K562 (cell line): ENCODE measurements around the gene ZCCHC24. TPM values are rescaled to one million over a fixed set of nuclear protein-coding genes. Genes with fewer than 3 reads are reported as not detected.

Experiments
- ATAC-seq: fragments of 200-7000 bp; cut with Tn5 transposase; 3 replicates; pipeline ENCODE4 v1.9.1; 2020; ENCODE audit warnings: moderate library complexity
- BruUV-seq: library from RNA; stranded (reverse); fragments of 400-500 nt; replicated peaks from 2 replicates; lab custom pipeline; 2021; lab: Mats Ljungman, UMichigan
- CTCF ChIA-PET: fragments of 300-600 bp; formaldehyde crosslinking; extraction: SDS; loops from one replicate; lab custom pipeline; 2021; ENCODE audit warnings: low intra/inter-chr PET ratio; lab: Yijun Ruan, JAX
- POLR2A ChIA-PET: fragments of 300-600, 350-650 bp; sonication (Branson Sonifier 250); formaldehyde crosslinking; extraction: SDS; loops from one replicate; lab custom pipeline; 2021; ENCODE audit warnings: antibody characterized with exemption, inconsistent platforms; lab: Yijun Ruan, JAX
- DNase-seq, 4 experiments: peaks; one replicate each; pipeline versions ENCODE4 v3.0.0 to v3.0.0-alpha.2; 2011 to 2018; ENCODE audit warnings: low spot score in 3 of 4, mixed read lengths in 3 of 4; ENCODE audit errors: extremely low read depth in 1 of 4
- FAIRE-seq: peaks from 2 replicates; lab custom pipeline; 2011; peaks lifted over from hg19 to GRCh38; lab: Jason Lieb, UNC
- H2AFZ ChIP-seq: 2 replicates; pipeline ENCODE4 v1.6.0; 2011; ENCODE audit warnings: low read depth, low read length, control low read depth, inconsistent platforms
- H3K27ac ChIP-seq: fragments of 200-600 bp; 3 replicates; pipeline ENCODE4 v1.8.0; 2011; ENCODE audit warnings: low read depth, mild to moderate bottlenecking, control low read depth, inconsistent platforms, low read length, moderate library complexity, mixed read lengths; ENCODE audit errors: extremely low read depth
- H3K27me3 ChIP-seq, 2 experiments: fragments of 300-600 bp in 1 of 2; 2 replicates in 1 of 2; 3 replicates in 1 of 2; pipeline versions ENCODE4 v1.6.0 to v1.8.0; 2011; ENCODE audit warnings: inconsistent platforms in 2 of 2, low read length in 2 of 2, mild to moderate bottlenecking in 1 of 2, mixed read lengths in 1 of 2, moderate library complexity in 1 of 2; ENCODE audit not compliant: control insufficient read depth in 2 of 2, insufficient read depth in 2 of 2
- H3K36me3 ChIP-seq: fragments of 300-600 bp; 3 replicates; pipeline ENCODE4 v1.8.0; 2011; ENCODE audit warnings: mild to moderate bottlenecking, low read length, inconsistent platforms; ENCODE audit not compliant: control insufficient read depth, insufficient read depth
- H3K4me1 ChIP-seq, 2 experiments: fragments of 200-600 bp in 1 of 2; replicated peaks in 1 of 2; 2 replicates in 1 of 2; 3 replicates in 1 of 2; pipeline versions ENCODE4 v1.5.1 to v1.8.0; 2011; ENCODE audit warnings: inconsistent platforms in 2 of 2, low read length in 2 of 2, mild to moderate bottlenecking in 1 of 2, mixed read lengths in 1 of 2, moderate library complexity in 1 of 2; ENCODE audit not compliant: control insufficient read depth in 2 of 2, insufficient read depth in 2 of 2
- H3K4me2 ChIP-seq: 2 replicates; pipeline ENCODE4 v1.6.1; 2011; ENCODE audit warnings: low read length, control low read depth, inconsistent platforms, mixed read lengths; ENCODE audit not compliant: insufficient read depth
- H3K4me3 ChIP-seq: fragments of 200-600 bp; sonication (generic), shearing (Covaris generic); 2 replicates; pipeline ENCODE4 v1.5.1; 2016; ENCODE audit warnings: control low read depth, inconsistent platforms
- H3K79me2 ChIP-seq: fragments of 200-600 bp; 3 replicates; pipeline ENCODE4 v1.8.0; 2011; ENCODE audit warnings: low read length, inconsistent platforms; ENCODE audit not compliant: control insufficient read depth, insufficient read depth
- H3K9ac ChIP-seq, 2 experiments: 2 replicates each; pipeline versions ENCODE4 v1.6.0 to v1.6.1; 2011; ENCODE audit warnings: low read depth in 2 of 2, low read length in 2 of 2, control low read depth in 1 of 2, inconsistent platforms in 1 of 2, mild to moderate bottlenecking in 1 of 2, mixed read lengths in 1 of 2; ENCODE audit not compliant: insufficient read depth in 1 of 2
- H3K9me1 ChIP-seq: one replicate; pipeline ENCODE4 v1.6.0; 2011; ENCODE audit warnings: inconsistent platforms, mild to moderate bottlenecking, low read length, moderate library complexity; ENCODE audit not compliant: control insufficient read depth, insufficient read depth
- H3K9me3 ChIP-seq: replicated peaks from 2 replicates; pipeline ENCODE4 v1.5.1; 2011; ENCODE audit warnings: low read depth, low read length, inconsistent platforms; ENCODE audit not compliant: control insufficient read depth, insufficient read depth
- H4K20me1 ChIP-seq: replicated peaks from 2 replicates; pipeline ENCODE4 v1.6.1; 2011; ENCODE audit warnings: low read length, inconsistent platforms, mixed read lengths; ENCODE audit not compliant: control insufficient read depth, insufficient read depth
- BCOR ChIP-seq: fragments of 450-650 bp; IDR thresholded peaks from 2 replicates; pipeline ENCODE4 v1.6.1; 2016
- CBFB ChIP-seq: sonication (generic); formaldehyde crosslinking; IDR thresholded peaks from 2 replicates; pipeline ENCODE4 v1.4.0; 2020; ENCODE audit warnings: mild to moderate bottlenecking, missing genetic modification reagents
- DMBX1 ChIP-seq: fragments of 250-450 bp; sonication (Bioruptor Pico); IDR thresholded peaks from 2 replicates; pipeline ENCODE4 v1.8.0; 2022; ENCODE audit warnings: inconsistent platforms, mild to moderate bottlenecking, moderate library complexity, borderline replicate concordance
- ESRRA ChIP-seq: fragments of 450-650 bp; IDR thresholded peaks from 2 replicates; pipeline ENCODE4 v1.6.1; 2014; ENCODE audit warnings: low read depth, mild to moderate bottlenecking, moderate library complexity, borderline replicate concordance
- HCFC1 ChIP-seq: IDR thresholded peaks from 2 replicates; pipeline ENCODE4 v1.6.1; 2012; ENCODE audit warnings: low read depth, low read length, improper control_type of control experiment
- HDGF ChIP-seq: fragments of 450-650 bp; IDR thresholded peaks from 2 replicates; pipeline ENCODE4 v1.6.1; 2016
- KAT7 ChIP-seq: sonication (generic); formaldehyde crosslinking; IDR thresholded peaks from 2 replicates; pipeline ENCODE4 v1.8.0; 2022; ENCODE audit warnings: missing genetic modification reagents, mild to moderate bottlenecking, borderline replicate concordance
- MEF2D ChIP-seq: conservative IDR thresholded peaks from 2 replicates; pipeline ENCODE4 v1.6.1; 2016; ENCODE audit warnings: low read depth, missing genetic modification characterization, missing compliant biosample characterization
- SP2 ChIP-seq: IDR thresholded peaks from 2 replicates; pipeline ENCODE4 v1.6.1; 2011; ENCODE audit warnings: mild to moderate bottlenecking, low read depth, low read length, moderate library complexity; ENCODE audit not compliant: poor library complexity, severe bottlenecking; ENCODE audit errors: extremely low read depth
- ZNF239 ChIP-seq: fragments of 250-450 bp; sonication (Bioruptor Pico); IDR thresholded peaks from 2 replicates; pipeline ENCODE4 v1.4.0; 2020; ENCODE audit warnings: mild to moderate bottlenecking
- WGBS: fragments of 100-300 bp; shearing (Covaris generic); methylation state at CpG from one replicate; pipeline ENCODE4 v1.1.6; 2016; ENCODE audit warnings: low coverage, mixed read lengths; ENCODE audit not compliant: insufficient coverage; ENCODE audit errors: missing lambda C conversion rate; 5-methylcytosine and 5-hydroxymethylcytosine counted together
- in situ Hi-C: fragments of 300-500 bp; cut with MboI; formaldehyde crosslinking; loops from 4 replicates; pipeline ENCODE4 v1.15.0; 2018; ENCODE audit warnings: inconsistent platforms, mixed read lengths
- intact Hi-C: fragments of 100-400 bp; cut with micrococcal nuclease; formaldehyde crosslinking; loops from 2 replicates; pipeline ENCODE4 v1.14.2; 2022
- polyA plus RNA-seq, 8 experiments: library from polyadenylated mRNA; depleted of rRNA in 4 of 8; stranded (reverse) in 5 of 8; unstranded in 3 of 8; fragments of >200 nt; fragmentation: Nextera tagmentation in 2 of 8; fragmentation: Illumina TruSeq in 1 of 8; extraction: Ambion mirVana in 2 of 8; extraction: Trizol in 1 of 8; gene quantifications; 2 replicates each; pipeline versions ENCODE4 v1.2.1 to v1.2.3, GENCODE V29; 2011 to 2014; ENCODE audit warnings: inconsistent platforms in 1 of 8, missing spikeins in 1 of 8
- total RNA-seq, 7 experiments: library from RNA; depleted of rRNA in 6 of 7; stranded (reverse); fragments of >200 nt in 6 of 7; fragmentation: Illumina TruSeq in 2 of 7; extraction: Trizol in 2 of 7; gene quantifications; 2 replicates each; pipeline versions ENCODE4 v1.2.1 to v1.2.3, GENCODE V29; 2011 to 2021; ENCODE audit warnings: low replicate concordance in 1 of 7
- TF ChIP-seq, protein P1 (sequence below), 2 experiments: fragments of 450-650 bp in 1 of 2; sonication (generic) in 1 of 2; formaldehyde crosslinking in 1 of 2; IDR thresholded peaks in 1 of 2; conservative IDR thresholded peaks in 1 of 2; 2 replicates each; pipeline versions ENCODE4 v1.6.1 to v1.8.1; 2016 to 2023; ENCODE audit warnings: mild to moderate bottlenecking in 2 of 2, moderate library complexity in 2 of 2, inconsistent platforms in 1 of 2, missing genetic modification reagents in 1 of 2
- TF ChIP-seq, protein P2 (sequence below): conservative IDR thresholded peaks from 2 replicates; pipeline ENCODE4 v1.6.1; 2011; ENCODE audit warnings: low read depth, mild to moderate bottlenecking, low read length; ENCODE audit not compliant: control insufficient read depth
- TF ChIP-seq, protein P3 (sequence below): sonication (generic); formaldehyde crosslinking; IDR thresholded peaks from 2 replicates; pipeline ENCODE4 v1.8.1; 2023; ENCODE audit warnings: mild to moderate bottlenecking, missing genetic modification reagents
- TF ChIP-seq, protein P4 (sequence below): fragments of 450-650 bp; formaldehyde crosslinking; IDR thresholded peaks from 2 replicates; pipeline ENCODE4 v1.4.0; 2020; ENCODE audit warnings: mild to moderate bottlenecking, moderate library complexity
- TF ChIP-seq, protein P5 (sequence below): fragments of 450-650 bp; IDR thresholded peaks from 2 replicates; pipeline ENCODE4 v1.6.1; 2016; ENCODE audit warnings: low read depth, mild to moderate bottlenecking, moderate library complexity

ZCCHC24 gene
- total and polyA plus RNA-seq, 9 of the 15 experiments (the other 6 are each of a cell fraction or from before 2014, with no cell fraction given) = 0.84 to 11.0 (median 4.6) TPM

DNA sequence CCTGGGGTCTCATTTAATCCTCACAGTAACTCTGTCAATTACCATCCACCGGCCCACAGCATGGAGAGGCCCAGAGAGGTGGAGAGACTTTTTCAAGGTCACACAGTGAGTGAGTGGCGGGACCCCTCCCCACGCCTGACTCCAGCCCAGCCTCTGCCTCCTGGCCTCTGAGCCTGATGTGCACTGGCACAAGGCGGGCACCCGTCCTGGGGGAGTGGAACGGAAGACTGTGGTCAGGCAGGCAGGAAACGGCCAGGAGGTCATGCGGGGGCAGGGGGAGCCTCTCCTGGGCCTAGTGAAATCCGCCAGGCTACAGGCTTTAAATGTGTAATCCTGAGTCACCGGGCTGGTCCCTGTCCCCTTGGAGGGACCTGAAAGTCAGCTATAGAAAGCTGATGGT, 32.2 kb downstream of the ZCCHC24 start:
- POLR2A ChIA-PET = interaction anchor here (0.6 kb wide), 2 partner anchors 1403 to 1516 kb away, joined by 3 read pairs; no protein-coding TSS in a partner anchor
- no peak overlapping the region for H3K4me3 ChIP-seq
- H4K20me1 ChIP-seq = peaks cover 8% of the 10 kb centered on the region; the same call in 1 of the 2 replicates
- FAIRE-seq (peak; percentile 74), ATAC-seq (peak; percentile 55), DNase-seq (peak; percentile 59 to 72 (median 64))
- H2AFZ ChIP-seq = no peak overlapping the region
- BruUV-seq = no TSS peak
- H3K4me2 ChIP-seq = no peak overlapping the region
- peaks cover 30 to 41% of the 10 kb centered on the region in 2 experiments for H3K4me1 ChIP-seq
- no peaks in the 10 kb centered on the region for H3K9me1 ChIP-seq
- WGBS = 51% methylated on average over 10 of the region's 10 CpGs
- peak overlapping the region; percentile 29; the same call in 1 of the 3 replicates for H3K27ac ChIP-seq
- CTCF ChIA-PET = no interaction called here
- H3K9me3 ChIP-seq = no peaks in the 10 kb centered on the region
- H3K36me3 ChIP-seq = no peaks in the 10 kb centered on the region; the same call in 2 of the 3 replicates
- intact Hi-C loops (no loop called here), in situ Hi-C loops (no loop called here)
- H3K9ac ChIP-seq = peak overlapping the region in 1 of 2 experiments; percentile 79; a peak in 2 of 4 replicates
- no peaks in the 10 kb centered on the region for H3K27me3 ChIP-seq
- no peaks in the 10 kb centered on the region for H3K79me2 ChIP-seq
- no peak for TF ChIP-seq HDGF
- TF ChIP-seq ZNF239 (CRISPR knock-in tag) = no peak
- TF ChIP-seq HCFC1 = no peak
- TF ChIP-seq, protein P1, sequence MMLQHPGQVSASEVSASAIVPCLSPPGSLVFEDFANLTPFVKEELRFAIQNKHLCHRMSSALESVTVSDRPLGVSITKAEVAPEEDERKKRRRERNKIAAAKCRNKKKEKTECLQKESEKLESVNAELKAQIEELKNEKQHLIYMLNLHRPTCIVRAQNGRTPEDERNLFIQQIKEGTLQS (IDR thresholded peaks at IDR 0.05) = peak; percentile 33; the same call in 1 of the 2 replicates
- TF ChIP-seq, protein P1 (CRISPR knock-in tag; conservative IDR thresholded peaks at IDR 0.05) = no peak
- no peak for TF ChIP-seq KAT7 (CRISPR knock-in tag)
- TF ChIP-seq, protein P2, sequence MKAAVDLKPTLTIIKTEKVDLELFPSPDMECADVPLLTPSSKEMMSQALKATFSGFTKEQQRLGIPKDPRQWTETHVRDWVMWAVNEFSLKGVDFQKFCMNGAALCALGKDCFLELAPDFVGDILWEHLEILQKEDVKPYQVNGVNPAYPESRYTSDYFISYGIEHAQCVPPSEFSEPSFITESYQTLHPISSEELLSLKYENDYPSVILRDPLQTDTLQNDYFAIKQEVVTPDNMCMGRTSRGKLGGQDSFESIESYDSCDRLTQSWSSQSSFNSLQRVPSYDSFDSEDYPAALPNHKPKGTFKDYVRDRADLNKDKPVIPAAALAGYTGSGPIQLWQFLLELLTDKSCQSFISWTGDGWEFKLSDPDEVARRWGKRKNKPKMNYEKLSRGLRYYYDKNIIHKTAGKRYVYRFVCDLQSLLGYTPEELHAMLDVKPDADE = 0 out of 2 replicates have a peak, but pooled peaks have one; percentile 34
- no peak for TF ChIP-seq SP2
- no peak for TF ChIP-seq CBFB
- peak; percentile 64 for TF ChIP-seq BCOR
- 0 out of 2 replicates have a peak, but pooled peaks have one; percentile 45 for TF ChIP-seq ESRRA
- TF ChIP-seq, protein P3, sequence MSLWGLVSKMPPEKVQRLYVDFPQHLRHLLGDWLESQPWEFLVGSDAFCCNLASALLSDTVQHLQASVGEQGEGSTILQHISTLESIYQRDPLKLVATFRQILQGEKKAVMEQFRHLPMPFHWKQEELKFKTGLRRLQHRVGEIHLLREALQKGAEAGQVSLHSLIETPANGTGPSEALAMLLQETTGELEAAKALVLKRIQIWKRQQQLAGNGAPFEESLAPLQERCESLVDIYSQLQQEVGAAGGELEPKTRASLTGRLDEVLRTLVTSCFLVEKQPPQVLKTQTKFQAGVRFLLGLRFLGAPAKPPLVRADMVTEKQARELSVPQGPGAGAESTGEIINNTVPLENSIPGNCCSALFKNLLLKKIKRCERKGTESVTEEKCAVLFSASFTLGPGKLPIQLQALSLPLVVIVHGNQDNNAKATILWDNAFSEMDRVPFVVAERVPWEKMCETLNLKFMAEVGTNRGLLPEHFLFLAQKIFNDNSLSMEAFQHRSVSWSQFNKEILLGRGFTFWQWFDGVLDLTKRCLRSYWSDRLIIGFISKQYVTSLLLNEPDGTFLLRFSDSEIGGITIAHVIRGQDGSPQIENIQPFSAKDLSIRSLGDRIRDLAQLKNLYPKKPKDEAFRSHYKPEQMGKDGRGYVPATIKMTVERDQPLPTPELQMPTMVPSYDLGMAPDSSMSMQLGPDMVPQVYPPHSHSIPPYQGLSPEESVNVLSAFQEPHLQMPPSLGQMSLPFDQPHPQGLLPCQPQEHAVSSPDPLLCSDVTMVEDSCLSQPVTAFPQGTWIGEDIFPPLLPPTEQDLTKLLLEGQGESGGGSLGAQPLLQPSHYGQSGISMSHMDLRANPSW = no peak
- TF ChIP-seq MEF2D (tag) = 0 out of 2 replicates have a peak, but pooled peaks have one; percentile 18
- TF ChIP-seq, protein P4, sequence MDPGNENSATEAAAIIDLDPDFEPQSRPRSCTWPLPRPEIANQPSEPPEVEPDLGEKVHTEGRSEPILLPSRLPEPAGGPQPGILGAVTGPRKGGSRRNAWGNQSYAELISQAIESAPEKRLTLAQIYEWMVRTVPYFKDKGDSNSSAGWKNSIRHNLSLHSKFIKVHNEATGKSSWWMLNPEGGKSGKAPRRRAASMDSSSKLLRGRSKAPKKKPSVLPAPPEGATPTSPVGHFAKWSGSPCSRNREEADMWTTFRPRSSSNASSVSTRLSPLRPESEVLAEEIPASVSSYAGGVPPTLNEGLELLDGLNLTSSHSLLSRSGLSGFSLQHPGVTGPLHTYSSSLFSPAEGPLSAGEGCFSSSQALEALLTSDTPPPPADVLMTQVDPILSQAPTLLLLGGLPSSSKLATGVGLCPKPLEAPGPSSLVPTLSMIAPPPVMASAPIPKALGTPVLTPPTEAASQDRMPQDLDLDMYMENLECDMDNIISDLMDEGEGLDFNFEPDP (CRISPR knock-in tag) = no peak
- TF ChIP-seq, protein P5, sequence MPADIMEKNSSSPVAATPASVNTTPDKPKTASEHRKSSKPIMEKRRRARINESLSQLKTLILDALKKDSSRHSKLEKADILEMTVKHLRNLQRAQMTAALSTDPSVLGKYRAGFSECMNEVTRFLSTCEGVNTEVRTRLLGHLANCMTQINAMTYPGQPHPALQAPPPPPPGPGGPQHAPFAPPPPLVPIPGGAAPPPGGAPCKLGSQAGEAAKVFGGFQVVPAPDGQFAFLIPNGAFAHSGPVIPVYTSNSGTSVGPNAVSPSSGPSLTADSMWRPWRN = no peak
- no peak for TF ChIP-seq DMBX1
